HPDE6-E6E7 (cell line): ENCODE measurements around the gene GIPC3.
A peak's percentile ranks its signal among the peaks of the same experiment; 100 is the strongest.

Experiments
- DNase-seq: peaks from one replicate; pipeline ENCODE4 v3.0.0; 2011; ENCODE audit warnings: missing footprints; ENCODE audit errors: extremely low spot score

Gene GIPC3

GRCh38 chr19:3605361-3605760 is 20.1 kb downstream of the GIPC3 start:
- no peak for DNase-seq

- no peak for DNase-seq
Measured at GRCh38 chr19:3605770-3606169, 20.5 kb downstream of the GIPC3 start.

- no peak for DNase-seq
Measured at GRCh38 chr19:3606174-3606689, 21.0 kb downstream of the GIPC3 start.

GRCh38 chr19:3606690-3607289 is 21.5 kb downstream of the GIPC3 start, which contains the start of gene TBXA2R:
TBXA2R (minus strand) TSS chr19:3606875; CDS start chr19:3600634, 6,241 bp downstream.
- no peak for DNase-seq

- DNase-seq: no peak
Measured at GRCh38 chr19:3607303-3608078, 22.2 kb downstream of the GIPC3 start.

- DNase-seq: no peak
Measured at GRCh38 chr19:3608079-3608641, 22.9 kb downstream of the GIPC3 start.

GRCh38 chr19:3608750-3609322 is 23.6 kb downstream of the GIPC3 start:
- no peak for DNase-seq

- DNase-seq: no peak
Measured at GRCh38 chr19:3609779-3610719, 24.8 kb downstream of the GIPC3 start.

- no peak for DNase-seq
Measured at GRCh38 chr19:3610745-3611717, 25.8 kb downstream of the GIPC3 start.

GRCh38 chr19:3611841-3612240 is 26.6 kb downstream of the GIPC3 start:
- no peak for DNase-seq

- DNase-seq: no peak
Measured at GRCh38 chr19:3612330-3612729, 27.1 kb downstream of the GIPC3 start.

GRCh38 chr19:3612901-3613741 is 27.8 kb downstream of the GIPC3 start:
- no peak for DNase-seq

- DNase-seq: no peak
Measured at GRCh38 chr19:3613818-3614661, 28.8 kb downstream of the GIPC3 start.

- DNase-seq: no peak
Measured at GRCh38 chr19:3614858-3615505, 29.7 kb downstream of the GIPC3 start.

GRCh38 chr19:3615524-3616135 is 30.4 kb downstream of the GIPC3 start:
- DNase-seq: no peak

GRCh38 chr19:3617463-3617862 is 32.2 kb downstream of the GIPC3 start:
- no peak for DNase-seq

- peak; percentile 27 for DNase-seq
Measured at GRCh38 chr19:3618144-3618810, 33.0 kb downstream of the GIPC3 start.
